Tibial nerve (tissue), 4 donors: ENCODE data around the gene OOEP. TPM values are rescaled to one million over a fixed set of nuclear protein-coding genes. Genes with fewer than 3 reads are reported as not detected.

Source experiments
- DNase-seq, 2 donors: peaks; one replicate each; pipeline ENCODE4 v3.0.0-alpha.2; 2019; ENCODE audit warnings: low spot score in 2 of 2
- H3K27ac ChIP-seq, 4 donors: fragments of 200-600 bp; sonication (generic) in 3 of 4; one replicate each; pipeline ENCODE4 v1.5.1; 2017 to 2019; ENCODE audit warnings: mild to moderate bottlenecking in 1 of 4
- H3K27me3 ChIP-seq, 2 donors: fragments of 200-600 bp; sonication (generic) in 1 of 2; one replicate each; pipeline versions ENCODE4 v1.5.1 to v1.6.0; 2017 to 2019
- H3K36me3 ChIP-seq, 3 donors: fragments of 200-600 bp; sonication (generic); one replicate each; pipeline ENCODE4 v1.5.1; 2018 to 2019
- H3K4me1 ChIP-seq, 4 donors: fragments of 200-600 bp; sonication (generic) in 3 of 4; one replicate each; pipeline ENCODE4 v1.5.1; 2017 to 2019
- H3K4me3 ChIP-seq, 4 donors: fragments of 200-600 bp; sonication (generic) in 3 of 4; one replicate each; pipeline ENCODE4 v1.5.1; 2017 to 2019; ENCODE audit warnings: mild to moderate bottlenecking in 1 of 4, moderate library complexity in 1 of 4
- H3K9me3 ChIP-seq, 4 donors: fragments of 200-600 bp; sonication (generic) in 3 of 4; one replicate each; pipeline ENCODE4 v1.5.1; 2017 to 2019
- EP300 ChIP-seq, 2 donors: sonication (generic); formaldehyde crosslinking; IDR thresholded peaks; one replicate each; pipeline ENCODE4 v1.6.1; 2017; ENCODE audit warnings: antibody characterized with exemption in 2 of 2, mild to moderate bottlenecking in 1 of 2
- POLR2A ChIP-seq, 2 donors: fragments of 450-650 bp; IDR thresholded peaks; one replicate each; pipeline ENCODE4 v1.6.1; 2017; ENCODE audit warnings: antibody characterized with exemption in 2 of 2, mild to moderate bottlenecking in 2 of 2, moderate library complexity in 2 of 2
- WGBS, 2 donors: methylation state at CpG; one replicate each; pipeline ENCODE4 v1.1.5; 2018; 5-methylcytosine and 5-hydroxymethylcytosine counted together
- total RNA-seq, 4 donors: library from RNA; depleted of rRNA; stranded (reverse); fragments of >200 nt; gene quantifications; one replicate each; pipeline ENCODE4 v1.1.0, GENCODE V29; 2016
- TF ChIP-seq, protein P1 (sequence below), 5 experiments: fragments of 200-600 bp in 3 of 5; fragments of 450-650 bp in 2 of 5; sonication (generic) in 3 of 5; IDR thresholded peaks; one replicate each; pipeline ENCODE4 v1.5.1; 2016 to 2019; ENCODE audit warnings: antibody characterized with exemption in 5 of 5, mild to moderate bottlenecking in 3 of 5, moderate library complexity in 2 of 5

The OOEP gene
- total RNA-seq, 4 donors from 2014 or later, result not detected

GRCh38 chr6:73362869-73363536, 6.7 kb downstream of the OOEP start:
- H3K36me3 ChIP-seq, result no peaks in the 10 kb centered on the region
- no peak overlapping the region for H3K27ac ChIP-seq
- no peak overlapping the region for H3K4me3 ChIP-seq
- WGBS, 2 donors, result 95% methylated on average over 28 to 31 of the region's 31 CpGs
- H3K9me3 ChIP-seq, result peaks cover 0 to 15% (median 0%) of the 10 kb centered on the region in 4 donors
- no peaks in the 10 kb centered on the region for H3K4me1 ChIP-seq
- no peaks in the 10 kb centered on the region for H3K27me3 ChIP-seq
- no peak for DNase-seq
- TF ChIP-seq, protein P1, sequence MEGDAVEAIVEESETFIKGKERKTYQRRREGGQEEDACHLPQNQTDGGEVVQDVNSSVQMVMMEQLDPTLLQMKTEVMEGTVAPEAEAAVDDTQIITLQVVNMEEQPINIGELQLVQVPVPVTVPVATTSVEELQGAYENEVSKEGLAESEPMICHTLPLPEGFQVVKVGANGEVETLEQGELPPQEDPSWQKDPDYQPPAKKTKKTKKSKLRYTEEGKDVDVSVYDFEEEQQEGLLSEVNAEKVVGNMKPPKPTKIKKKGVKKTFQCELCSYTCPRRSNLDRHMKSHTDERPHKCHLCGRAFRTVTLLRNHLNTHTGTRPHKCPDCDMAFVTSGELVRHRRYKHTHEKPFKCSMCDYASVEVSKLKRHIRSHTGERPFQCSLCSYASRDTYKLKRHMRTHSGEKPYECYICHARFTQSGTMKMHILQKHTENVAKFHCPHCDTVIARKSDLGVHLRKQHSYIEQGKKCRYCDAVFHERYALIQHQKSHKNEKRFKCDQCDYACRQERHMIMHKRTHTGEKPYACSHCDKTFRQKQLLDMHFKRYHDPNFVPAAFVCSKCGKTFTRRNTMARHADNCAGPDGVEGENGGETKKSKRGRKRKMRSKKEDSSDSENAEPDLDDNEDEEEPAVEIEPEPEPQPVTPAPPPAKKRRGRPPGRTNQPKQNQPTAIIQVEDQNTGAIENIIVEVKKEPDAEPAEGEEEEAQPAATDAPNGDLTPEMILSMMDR (IDR thresholded peaks at IDR 0.05), result no peak
- TF ChIP-seq EP300 (IDR thresholded peaks at IDR 0.05), result no peak
- no peak for TF ChIP-seq POLR2A (IDR thresholded peaks at IDR 0.05)

DNA sequence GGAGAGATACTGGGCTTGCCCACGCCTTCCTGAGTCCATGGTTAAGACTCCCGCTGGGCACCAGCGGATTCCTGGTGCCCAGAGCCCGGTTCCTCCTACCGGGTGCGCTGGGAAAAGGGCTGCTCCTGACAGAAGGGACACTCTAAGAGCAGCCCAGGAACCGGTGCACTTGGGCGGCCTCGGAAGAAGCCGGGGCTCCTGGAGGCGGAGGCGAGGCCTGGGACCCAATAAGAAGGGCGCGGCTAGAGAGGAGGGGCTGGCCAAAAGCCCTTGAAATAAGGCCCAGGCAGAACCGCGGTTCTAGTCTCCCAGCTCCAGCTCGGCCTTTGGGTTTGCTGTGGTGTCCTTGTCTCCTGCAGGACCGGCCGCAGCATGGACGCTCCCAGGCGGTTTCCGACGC, 7.3 kb downstream of the OOEP start, which contains the start of gene KHDC3L:
TSS of gene KHDC3L (plus strand) at position 301 of the 400 bp plus-strand sequence. CDS start at position 373, 72 bp downstream.
- no peak for TF ChIP-seq POLR2A (IDR thresholded peaks at IDR 0.05)
- no peak for TF ChIP-seq EP300 (IDR thresholded peaks at IDR 0.05)
- TF ChIP-seq, protein P1 (IDR thresholded peaks at IDR 0.05), result no peak
- Histone ChIP-seq H3K4me1 (no peaks in the 10 kb centered on the region), H3K4me3 (no peak within 1 kb of the TSS), H3K9me3 (peaks cover 0 to 15% (median 0%) of the 10 kb centered on the region in 4 donors), H3K27me3 (no peaks in the 10 kb centered on the region), H3K36me3 (no peaks in the 10 kb centered on the region), H3K27ac (no peak within 1 kb of the TSS)
- no peak for DNase-seq
- 87 to 92% methylated on average over 23 of the region's 23 CpGs for WGBS, 2 donors

DNA sequence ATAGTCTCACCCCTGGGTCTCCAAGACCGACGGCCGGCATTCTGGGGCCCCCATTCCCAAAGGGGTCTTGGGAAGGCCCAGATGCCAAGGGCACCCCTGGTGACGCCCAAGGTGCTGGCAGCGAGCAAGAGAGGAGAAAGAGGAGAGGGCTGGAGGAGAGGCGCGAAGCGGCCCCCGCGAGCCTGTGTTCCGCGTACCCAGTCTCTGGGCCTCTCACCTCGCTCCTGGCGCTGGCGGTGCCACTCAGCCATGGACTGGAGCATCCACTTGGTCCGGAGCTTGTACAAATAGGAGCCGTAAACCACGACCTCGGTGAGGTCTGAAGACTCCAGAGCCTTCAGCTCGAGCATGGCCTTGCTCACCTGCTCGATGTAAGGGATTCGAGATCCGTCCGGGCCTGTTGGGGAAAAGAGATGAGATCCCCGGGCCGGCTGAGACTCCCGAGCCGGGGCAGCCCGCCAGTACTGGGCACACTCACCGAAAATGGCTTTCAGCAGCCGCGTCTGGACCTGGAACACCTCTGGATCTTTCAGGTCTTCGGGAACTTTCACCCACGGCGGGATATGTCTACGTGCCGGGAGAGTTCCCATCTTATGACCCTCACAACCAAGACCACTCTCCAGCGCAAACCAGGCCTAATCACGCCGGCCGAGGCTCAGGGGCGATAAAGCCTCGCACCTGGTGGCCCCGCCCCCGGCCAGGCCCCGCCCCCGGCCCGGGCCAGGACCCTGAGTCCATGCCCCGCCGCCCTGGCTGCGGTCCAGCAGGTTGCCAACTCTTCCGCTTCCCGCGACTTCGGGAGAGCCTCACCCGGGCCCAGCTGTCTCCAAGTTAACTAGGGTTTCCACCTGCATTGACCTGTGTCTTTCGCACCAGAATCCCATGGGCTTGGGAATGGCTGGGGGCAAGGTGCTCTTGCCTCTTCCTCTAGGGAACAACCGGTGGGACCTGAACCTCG, 15.8 kb downstream of the OOEP start, which contains the start of gene DPPA5:
TSS of gene DPPA5 (minus strand) at position 641 of the 958 bp plus-strand sequence. CDS start at position 590, 51 bp downstream.
- Histone ChIP-seq H3K4me1 (no peaks in the 10 kb centered on the region), H3K27ac (no peak within 1 kb of the TSS), H3K27me3 (peaks cover 0 to 12% of the 10 kb centered on the region in 2 donors), H3K9me3 (peaks cover 0 to 3% (median 0%) of the 10 kb centered on the region in 4 donors), H3K36me3 (no peaks in the 10 kb centered on the region), H3K4me3 (no peak within 1 kb of the TSS)
- TF ChIP-seq EP300 (IDR thresholded peaks at IDR 0.05) (no peak), POLR2A (IDR thresholded peaks at IDR 0.05) (no peak)
- TF ChIP-seq, protein P1 (IDR thresholded peaks at IDR 0.05), result no peak
- no peak for DNase-seq
- WGBS, 2 donors, result 91 to 95% methylated on average over 53 to 54 of the region's 59 CpGs

- H3K4me3 ChIP-seq, result no peak overlapping the region
- peaks cover 0 to 23% of the 10 kb centered on the region in 2 donors for H3K27me3 ChIP-seq
- TF ChIP-seq, protein P1 (IDR thresholded peaks at IDR 0.05), result no peak
- TF ChIP-seq POLR2A (IDR thresholded peaks at IDR 0.05), result no peak
- TF ChIP-seq EP300 (IDR thresholded peaks at IDR 0.05), result no peak
- no peaks in the 10 kb centered on the region for H3K4me1 ChIP-seq
- 20 to 21% methylated on average over 6 of the region's 6 CpGs for WGBS, 2 donors
- no peaks in the 10 kb centered on the region for H3K36me3 ChIP-seq
- DNase-seq, result no peak
- no peak overlapping the region for H3K27ac ChIP-seq
- peaks cover 0 to 3% (median 0%) of the 10 kb centered on the region in 4 donors for H3K9me3 ChIP-seq
These were observed 20.4 kb downstream of the OOEP start for GRCh38 chr6:73349311-73349710.
